GDM1 (cell line): Measurements from ENCODE around the gene TUT7.
"Not testable (repeated sequence)": the region's sequence is repeated elsewhere in the genome, so short reads cannot be mapped to it uniquely, and the experiment has no call there.

Experiments used
- DNase-seq: peaks from one replicate; lab custom pipeline; 2025; lab: John Stamatoyannopoulos, UW

Gene TUT7

GRCh38 chr9:86300701-86301100, 53.5 kb downstream of the TUT7 start:
- no peak for DNase-seq

GRCh38 chr9:86298873-86299272, 55.3 kb downstream of the TUT7 start:
- no peak for DNase-seq

- not testable (repeated sequence) for DNase-seq
These were observed 63.9 kb downstream of the TUT7 start for GRCh38 chr9:86290341-86290740.

GRCh38 chr9:86288499-86289198, 65.6 kb downstream of the TUT7 start:
- DNase-seq, result no peak

GRCh38 chr9:86287013-86287412, 67.2 kb downstream of the TUT7 start:
- no peak for DNase-seq

- DNase-seq, result no peak
These were observed 67.9 kb downstream of the TUT7 start for GRCh38 chr9:86286278-86286677.

- no peak for DNase-seq
These were observed 68.9 kb downstream of the TUT7 start for GRCh38 chr9:86285261-86285660.

- DNase-seq, result no peak
These were observed 71.2 kb downstream of the TUT7 start for GRCh38 chr9:86282979-86283535.

- DNase-seq, result peak; percentile 88
These were observed 71.9 kb downstream of the TUT7 start, which contains the start of gene ISCA1 for GRCh38 chr9:86282077-86282978. Gene ISCA1 (minus strand): TSS chr9:86282538. CDS start chr9:86282458, 80 bp downstream.

- no peak for DNase-seq
These were observed 72.6 kb downstream of the TUT7 start for GRCh38 chr9:86281593-86282076.

- DNase-seq, result no peak
These were observed 73.6 kb downstream of the TUT7 start for GRCh38 chr9:86280580-86280979.

GRCh38 chr9:86279839-86280238, 74.4 kb downstream of the TUT7 start:
- DNase-seq, result no peak

GRCh38 chr9:86277072-86277471, 77.1 kb downstream of the TUT7 start:
- DNase-seq, result no peak

- DNase-seq, result no peak
These were observed 78.2 kb downstream of the TUT7 start for GRCh38 chr9:86275962-86276361.

- no peak for DNase-seq
These were observed 79.2 kb downstream of the TUT7 start for GRCh38 chr9:86274821-86275643.

- no peak for DNase-seq
These were observed 82.0 kb downstream of the TUT7 start for GRCh38 chr9:86272221-86272620.

- no peak for DNase-seq
These were observed 90.3 kb downstream of the TUT7 start for GRCh38 chr9:86263876-86264275.

- no peak for DNase-seq
These were observed 91.7 kb downstream of the TUT7 start for GRCh38 chr9:86262492-86262891.

GRCh38 chr9:86259557-86259956, 94.7 kb downstream of the TUT7 start, which contains the start of gene C9orf153:
Gene C9orf153 (minus strand): TSS chr9:86259657. CDS start chr9:86229603, 30,054 bp downstream.
- DNase-seq, result no peak

GRCh38 chr9:86257391-86257790, 96.8 kb downstream of the TUT7 start:
- DNase-seq, result no peak

GRCh38 chr9:86256653-86257052, 97.6 kb downstream of the TUT7 start:
- DNase-seq, result no peak

GRCh38 chr9:86253577-86253976, 100.6 kb downstream of the TUT7 start:
- no peak for DNase-seq
